Measurements from ENCODE around the gene ACY1.

GRCh38 chr3:52023860-52024764 lies 40.8 kb downstream of the ACY1 start:
- TF ChIP-seq, protein P1, sequence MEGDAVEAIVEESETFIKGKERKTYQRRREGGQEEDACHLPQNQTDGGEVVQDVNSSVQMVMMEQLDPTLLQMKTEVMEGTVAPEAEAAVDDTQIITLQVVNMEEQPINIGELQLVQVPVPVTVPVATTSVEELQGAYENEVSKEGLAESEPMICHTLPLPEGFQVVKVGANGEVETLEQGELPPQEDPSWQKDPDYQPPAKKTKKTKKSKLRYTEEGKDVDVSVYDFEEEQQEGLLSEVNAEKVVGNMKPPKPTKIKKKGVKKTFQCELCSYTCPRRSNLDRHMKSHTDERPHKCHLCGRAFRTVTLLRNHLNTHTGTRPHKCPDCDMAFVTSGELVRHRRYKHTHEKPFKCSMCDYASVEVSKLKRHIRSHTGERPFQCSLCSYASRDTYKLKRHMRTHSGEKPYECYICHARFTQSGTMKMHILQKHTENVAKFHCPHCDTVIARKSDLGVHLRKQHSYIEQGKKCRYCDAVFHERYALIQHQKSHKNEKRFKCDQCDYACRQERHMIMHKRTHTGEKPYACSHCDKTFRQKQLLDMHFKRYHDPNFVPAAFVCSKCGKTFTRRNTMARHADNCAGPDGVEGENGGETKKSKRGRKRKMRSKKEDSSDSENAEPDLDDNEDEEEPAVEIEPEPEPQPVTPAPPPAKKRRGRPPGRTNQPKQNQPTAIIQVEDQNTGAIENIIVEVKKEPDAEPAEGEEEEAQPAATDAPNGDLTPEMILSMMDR (optimal IDR thresholded peaks at IDR 0.05 in 1 of 3, IDR thresholded peaks at IDR 0.05 in 1 of 3, conservative IDR thresholded peaks at IDR 0.05 in 1 of 3; ENCODE audit: extremely low read depth in 1 of 3, insufficient read depth in 2 of 3, low read length in 3 of 3), result no peak
- no peak for TF ChIP-seq EZH2 (IDR thresholded peaks at IDR 0.05; ENCODE audit: low read length)
